ENCODE data around the gene OTOS. TPM values are rescaled to one million over a fixed set of nuclear protein-coding genes. Genes with fewer than 3 reads are reported as not detected.
A peak's percentile ranks its signal among the peaks of the same experiment; 100 is the strongest.

The OTOS gene
- total and polyA plus RNA-seq, 2 of the 4 experiments (the other 2 are of a cell fraction): 0.34 TPM; not detected in 1

- peak within 1 kb of the TSS; percentile 43; the same call in 1 of the 2 replicates for H4K91ac ChIP-seq (ENCODE audit: insufficient read depth, low read depth, low read length)
- peak within 1 kb of the TSS; percentile 81 for H4K5ac ChIP-seq (ENCODE audit: low read depth, low read length)
- H2BK5ac ChIP-seq (ENCODE audit: low read depth, low read length, poor library complexity, severe bottlenecking): no peak within 1 kb of the TSS
- H2BK15ac ChIP-seq (ENCODE audit: low read depth, low read length): no peak within 1 kb of the TSS
- dilution Hi-C loops (cut with HindIII; ENCODE audit: low sequenced_read_pairs, unreplicated experiment): no loop called here
- ChIA-PET POLR2A (ENCODE audit: unreplicated experiment) (no interaction called here), CTCF (no interaction called here)
- peaks cover 14% of the 10 kb centered on the region; the same call in 1 of the 2 replicates for H4K20me1 ChIP-seq (ENCODE audit: insufficient read depth, low read length)
- intact Hi-C loops (cut with micrococcal nuclease): no loop called here
- peak within 1 kb of the TSS; percentile 23; the same call in 1 of the 2 replicates for H2AK5ac ChIP-seq (ENCODE audit: low read depth, low read length)
- H3K79me1 ChIP-seq (ENCODE audit: low read depth in 1 of 2, low read length in 2 of 2): peaks cover 0 to 30% of the 10 kb centered on the region in 2 experiments; a peak in 3 of 4 replicates
- H3K27ac ChIP-seq (ENCODE audit: insufficient read depth, low read length): peak within 1 kb of the TSS; percentile 53
- no TSS peak for BruUV-seq (replicated peaks)
- peak within 1 kb of the TSS; percentile 95 for H3K4me3 ChIP-seq (ENCODE audit: insufficient read depth, low read depth, low read length)
- no peak within 1 kb of the TSS for H2BK20ac ChIP-seq (ENCODE audit: low read depth, low read length)
- peak; percentile 85 for DNase-seq
- peak within 1 kb of the TSS; percentile 99 for H3K4me2 ChIP-seq (ENCODE audit: low read depth, low read length)
- peak; percentile 98 for ATAC-seq (ENCODE audit: low read depth)
- peak within 1 kb of the TSS; percentile 65; the same call in 1 of the 2 replicates for H3K56ac ChIP-seq (ENCODE audit: extremely low read depth, insufficient read depth, low read length)
- peak within 1 kb of the TSS; percentile 87 for H3K9ac ChIP-seq (ENCODE audit: low read depth, low read length)
- no peaks in the 10 kb centered on the region for H3K9me3 ChIP-seq (ENCODE audit: control insufficient read depth, insufficient read depth, low read length)
- H2AK9ac ChIP-seq (replicated peaks; ENCODE audit: low read depth, low read length, poor library complexity): peak within 1 kb of the TSS; percentile 92
- peaks cover 14% of the 10 kb centered on the region for H3K27me3 ChIP-seq (ENCODE audit: control insufficient read depth, insufficient read depth, low read length)
- H3K4ac ChIP-seq (ENCODE audit: low read depth, low read length): peak within 1 kb of the TSS; percentile 72
- in situ Hi-C loops (cut with MboI; ENCODE audit: low sequenced_read_pairs): loop anchor here (25.0 kb wide), 1 partner anchor 1099 kb away; no protein-coding TSS in a partner anchor
- H3K14ac ChIP-seq (replicated peaks; ENCODE audit: low read depth, low read length): peak within 1 kb of the TSS; percentile 62
- H2AFZ ChIP-seq (replicated peaks; ENCODE audit: low read length, poor library complexity): peak within 1 kb of the TSS; percentile 96
- 6% methylated on average over 9 of the region's 79 CpGs; no CpG with 5 or more reads in 1 of the 2 experiments for WGBS, 2 experiments (ENCODE audit: extremely low coverage in 2 of 2, insufficient read length in 1 of 2)
- peak within 1 kb of the TSS; percentile 75 to 83 for H4K8ac ChIP-seq (ENCODE audit: low read depth in 2 of 2, low read length in 2 of 2)
- H3K18ac ChIP-seq (ENCODE audit: low read depth, low read length): no peak within 1 kb of the TSS
- H3K36me3 ChIP-seq (ENCODE audit: control insufficient read depth, insufficient read depth, low read length): peaks cover 20% of the 10 kb centered on the region
- no peaks in the 10 kb centered on the region for H3K9me1 ChIP-seq (ENCODE audit: insufficient read depth, low read length)
- peak within 1 kb of the TSS; percentile 82; the same call in 1 of the 2 replicates for H3K23ac ChIP-seq (ENCODE audit: low read depth, low read length)
- H2BK120ac ChIP-seq (ENCODE audit: low read depth, low read length): no peak within 1 kb of the TSS
- H3K4me1 ChIP-seq (ENCODE audit: control insufficient read depth, insufficient read depth, low read length): peaks cover 9% of the 10 kb centered on the region
- TF ChIP-seq CHD1 (IDR thresholded peaks at IDR 0.05; ENCODE audit: low read depth, low read length) (no peak), MXI1 (IDR thresholded peaks at IDR 0.05; ENCODE audit: borderline replicate concordance, low read depth, low read length) (peak; percentile 75; the same call in 1 of the 2 replicates), NFE2L2 (IDR thresholded peaks at IDR 0.05; ENCODE audit: low read depth, low read length) (no peak), FOS (IDR thresholded peaks at IDR 0.05; ENCODE audit: low read depth, low read length) (no peak), RCOR1 (IDR thresholded peaks at IDR 0.05; ENCODE audit: insufficient replicate concordance, low read length) (no peak), RFX5 (IDR thresholded peaks at IDR 0.05; ENCODE audit: low read depth, low read length) (no peak), MAFK (IDR thresholded peaks at IDR 0.05; ENCODE audit: low read depth, low read length) (no peak), POLR2A (IDR thresholded peaks at IDR 0.05; ENCODE audit: low read depth, low read length) (peak; percentile 83), RAD21 (IDR thresholded peaks at IDR 0.05; ENCODE audit: low read length) (no peak), SMC3 (IDR thresholded peaks at IDR 0.05; ENCODE audit: low read depth, low read length) (no peak), BHLHE40 (IDR thresholded peaks at IDR 0.05; ENCODE audit: low read depth, low read length) (no peak), CTCF (conservative IDR thresholded peaks at IDR 0.05; ENCODE audit: low read depth, low read length) (no peak), MAZ (IDR thresholded peaks at IDR 0.05; ENCODE audit: borderline replicate concordance, low read depth, low read length) (peak; percentile 52; the same call in 1 of the 2 replicates), ELK1 (IDR thresholded peaks at IDR 0.05; ENCODE audit: borderline replicate concordance, low read depth, low read length) (peak; percentile 65; the same call in 1 of the 2 replicates), CEBPB (IDR thresholded peaks at IDR 0.05; ENCODE audit: low read depth, low read length) (no peak)
These were observed 4.3 kb downstream of the OTOS start, which contains the start of gene COPS9 for GRCh38 chr2:240136013-240136670. TSS of gene COPS9 (minus strand) at chr2:240136305. CDS start at chr2:240136284, 21 bp downstream.

All from IMR-90 (cell line).